Measurements from ENCODE around the gene KCNT2.

DNA sequence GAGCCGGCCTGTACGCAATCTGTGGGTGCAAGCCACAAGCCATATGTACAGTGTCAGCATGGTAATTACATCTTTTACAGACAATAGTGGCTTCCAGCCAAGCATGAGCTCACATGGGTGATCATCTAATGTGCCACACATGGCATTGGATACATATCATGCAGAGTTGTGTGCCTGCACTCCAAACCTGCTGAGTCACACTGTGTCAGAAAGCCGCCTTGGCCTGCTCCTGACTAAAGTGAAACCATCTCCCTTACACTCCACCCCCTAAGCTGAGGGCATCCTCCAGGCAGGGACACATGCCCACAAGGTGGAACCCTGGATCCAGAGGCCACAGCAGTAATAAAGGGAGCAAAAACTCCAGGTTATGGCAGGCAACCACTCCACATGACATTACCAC, 72.5 kb downstream of the KCNT2 start:
- no peak for TF ChIP-seq POLR2A (IDR thresholded peaks at IDR 0.05)
- TF ChIP-seq, protein P1, sequence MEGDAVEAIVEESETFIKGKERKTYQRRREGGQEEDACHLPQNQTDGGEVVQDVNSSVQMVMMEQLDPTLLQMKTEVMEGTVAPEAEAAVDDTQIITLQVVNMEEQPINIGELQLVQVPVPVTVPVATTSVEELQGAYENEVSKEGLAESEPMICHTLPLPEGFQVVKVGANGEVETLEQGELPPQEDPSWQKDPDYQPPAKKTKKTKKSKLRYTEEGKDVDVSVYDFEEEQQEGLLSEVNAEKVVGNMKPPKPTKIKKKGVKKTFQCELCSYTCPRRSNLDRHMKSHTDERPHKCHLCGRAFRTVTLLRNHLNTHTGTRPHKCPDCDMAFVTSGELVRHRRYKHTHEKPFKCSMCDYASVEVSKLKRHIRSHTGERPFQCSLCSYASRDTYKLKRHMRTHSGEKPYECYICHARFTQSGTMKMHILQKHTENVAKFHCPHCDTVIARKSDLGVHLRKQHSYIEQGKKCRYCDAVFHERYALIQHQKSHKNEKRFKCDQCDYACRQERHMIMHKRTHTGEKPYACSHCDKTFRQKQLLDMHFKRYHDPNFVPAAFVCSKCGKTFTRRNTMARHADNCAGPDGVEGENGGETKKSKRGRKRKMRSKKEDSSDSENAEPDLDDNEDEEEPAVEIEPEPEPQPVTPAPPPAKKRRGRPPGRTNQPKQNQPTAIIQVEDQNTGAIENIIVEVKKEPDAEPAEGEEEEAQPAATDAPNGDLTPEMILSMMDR (IDR thresholded peaks at IDR 0.05), result no peak

Data from thyroid gland (tissue), 4 donors.